Bronchial epithelial cell (primary cell): ENCODE results near the gene CCDC32. TPM values are rescaled to one million over a fixed set of nuclear protein-coding genes. Genes with fewer than 3 reads are reported as not detected.

Source experiments
- DNase-seq: peaks from one replicate; pipeline ENCODE4 v3.0.0-alpha.2; 2010; ENCODE audit warnings: low read depth
- FAIRE-seq: peaks from 2 replicates; lab custom pipeline; 2011; peaks lifted over from hg19 to GRCh38; lab: Jason Lieb, UNC
- H3K27me3 ChIP-seq: 2 replicates; pipeline ENCODE4 v1.5.1; 2011; ENCODE audit warnings: low read length; ENCODE audit not compliant: control insufficient read depth, insufficient read depth
- H3K36me3 ChIP-seq: 2 replicates; pipeline ENCODE4 v1.5.1; 2011; ENCODE audit warnings: low read length; ENCODE audit not compliant: control insufficient read depth, insufficient read depth
- H3K4me3 ChIP-seq: 2 replicates; pipeline ENCODE4 v1.5.1; 2011; ENCODE audit warnings: mild to moderate bottlenecking, low read depth, low read length, control low read depth
- CTCF ChIP-seq: IDR thresholded peaks from 2 replicates; pipeline ENCODE4 v1.5.1; 2011; ENCODE audit warnings: mild to moderate bottlenecking, moderate library complexity, low read length, control low read depth, inconsistent platforms; ENCODE audit not compliant: insufficient read depth, severe bottlenecking
- total RNA-seq: library from RNA; depleted of rRNA; stranded (reverse); fragments of >200 nt; gene quantifications from 2 replicates; pipeline ENCODE4 v1.2.1, GENCODE V29; 2014

Gene CCDC32
- total RNA-seq, 1 donor from 2014 or later = 16.3 TPM

- TF ChIP-seq CTCF = no peak
- no peak for FAIRE-seq
- H3K27me3 ChIP-seq = no peaks in the 10 kb centered on the region
- no peak for DNase-seq
- no peaks in the 10 kb centered on the region for H3K36me3 ChIP-seq
- peak overlapping the region; percentile 45 for H3K4me3 ChIP-seq
Observed at GRCh38 chr15:40511093-40511471, 53.8 kb downstream of the CCDC32 start.

GRCh38 chr15:40510201-40510600 is 54.6 kb downstream of the CCDC32 start:
- H3K27me3 ChIP-seq = no peaks in the 10 kb centered on the region
- no peak for FAIRE-seq
- H3K4me3 ChIP-seq = no peak overlapping the region
- no peak for TF ChIP-seq CTCF
- no peak for DNase-seq
- H3K36me3 ChIP-seq = no peaks in the 10 kb centered on the region

- no peak for FAIRE-seq
- no peak for TF ChIP-seq CTCF
- no peaks in the 10 kb centered on the region for H3K36me3 ChIP-seq
- no peaks in the 10 kb centered on the region for H3K27me3 ChIP-seq
- no peak for DNase-seq
- H3K4me3 ChIP-seq = no peak overlapping the region
Observed at GRCh38 chr15:40508216-40508615, 56.6 kb downstream of the CCDC32 start.

- FAIRE-seq (no peak), DNase-seq (peak; percentile 34)
- peak; percentile 81 for TF ChIP-seq CTCF
- H3K27me3 ChIP-seq = no peaks in the 10 kb centered on the region
- peak overlapping the region; percentile 8 for H3K4me3 ChIP-seq
- no peaks in the 10 kb centered on the region for H3K36me3 ChIP-seq
Observed at GRCh38 chr15:40506964-40507571, 57.8 kb downstream of the CCDC32 start.

Other genes starting within 250 kb of the CCDC32 start
- gene INAFM2, start 241.3 kb downstream of the CCDC32 start, total RNA-seq = 6.3 and 6.8 TPM in 2 replicates
- 12.1 and 17.3 TPM in 2 replicates for gene CCDC9B, start 224.1 kb downstream of the CCDC32 start, total RNA-seq
- gene PHGR1, start 214.0 kb downstream of the CCDC32 start, total RNA-seq = not detected in 2 replicates
- under 0.01 TPM in 1 of 2 replicates, not detected in the other for gene DISP2, start 206.8 kb downstream of the CCDC32 start, total RNA-seq
- gene KNSTRN, start 182.3 kb downstream of the CCDC32 start, total RNA-seq = 35.6 and 56.9 TPM in 2 replicates
- 12.4 and 19.6 TPM in 2 replicates for gene IVD, start 159.2 kb downstream of the CCDC32 start, total RNA-seq
- gene BAHD1, start 124.1 kb downstream of the CCDC32 start, total RNA-seq = 4.2 and 6.3 TPM in 2 replicates
- gene CHST14, start 94.1 kb downstream of the CCDC32 start, total RNA-seq = 1.0 and 1.1 TPM in 2 replicates
- 14.7 and 18.4 TPM in 2 replicates for gene RPUSD2, start 4.3 kb upstream of the CCDC32 start, total RNA-seq
- 0.53 and 1.0 TPM in 2 replicates for gene KNL1, start 29.2 kb upstream of the CCDC32 start, total RNA-seq
- gene RAD51, start 130.1 kb upstream of the CCDC32 start, total RNA-seq = 0.53 and 0.64 TPM in 2 replicates
- gene RMDN3, start 190.2 kb upstream of the CCDC32 start, total RNA-seq = 15.0 and 20.1 TPM in 2 replicates
- gene GCHFR, start 199.0 kb upstream of the CCDC32 start, total RNA-seq = 12.4 and 13.8 TPM in 2 replicates
- gene C15orf62, start 204.9 kb upstream of the CCDC32 start, total RNA-seq = 1.8 and 2.7 TPM in 2 replicates
- 30.3 and 34.0 TPM in 2 replicates for gene ZFYVE19, start 242.0 kb upstream of the CCDC32 start, total RNA-seq
- 21.1 and 30.7 TPM in 2 replicates for gene DNAJC17, start 242.4 kb upstream of the CCDC32 start, total RNA-seq